A673 (cell line): Measurements from ENCODE around the gene GCSH. TPM values are rescaled to one million over a fixed set of nuclear protein-coding genes. Genes with fewer than 3 reads are reported as not detected.

Experiments used
- BruUV-seq: library from RNA; stranded (reverse); fragments of 400-500 nt; replicated peaks from 2 replicates; lab custom pipeline; 2021; lab: Mats Ljungman, UMichigan
- CTCF ChIA-PET: fragments of 300-600 bp; sonication (Branson Sonifier 250); formaldehyde crosslinking; loops from one replicate; lab custom pipeline; 2022; ENCODE audit warnings: antibody characterized with exemption; lab: Charles Lee
- POLR2A ChIA-PET: fragments of 300-600 bp; sonication (Branson Sonifier 250); formaldehyde crosslinking; loops from one replicate; lab custom pipeline; 2022; ENCODE audit warnings: antibody characterized with exemption; ENCODE audit not compliant: low non-redundant PET; lab: Charles Lee
- DNase-seq: peaks from one replicate; pipeline ENCODE4 v3.0.0-alpha.2; 2015; ENCODE audit warnings: low spot score
- H3K27ac ChIP-seq: fragments of 200-600 bp; sonication (generic); 2 replicates; pipeline ENCODE4 v1.5.1; 2016; ENCODE audit warnings: mixed run types, low read depth, mild to moderate bottlenecking, mixed read lengths, antibody characterized with exemption, low read length; ENCODE audit not compliant: poor library complexity, severe bottlenecking
- H3K27me3 ChIP-seq: fragments of 200-600 bp; sonication (generic); replicated peaks from 2 replicates; pipeline ENCODE4 v1.6.1; 2017; ENCODE audit warnings: mixed run types, low read depth, mild to moderate bottlenecking, mixed read lengths, antibody characterized with exemption, low read length; ENCODE audit not compliant: insufficient read depth, poor library complexity
- H3K36me3 ChIP-seq: fragments of 200-600 bp; sonication (generic); 2 replicates; pipeline ENCODE4 v1.6.1; 2016; ENCODE audit warnings: mixed run types, mild to moderate bottlenecking, mixed read lengths, antibody characterized with exemption, low read length; ENCODE audit not compliant: insufficient read depth, poor library complexity, severe bottlenecking
- H3K4me1 ChIP-seq: fragments of 200-600 bp; sonication (generic); 2 replicates; pipeline ENCODE4 v1.6.1; 2017; ENCODE audit warnings: mixed run types, mild to moderate bottlenecking, mixed read lengths, antibody characterized with exemption, low read length; ENCODE audit not compliant: insufficient read depth, poor library complexity, severe bottlenecking
- H3K4me3 ChIP-seq: fragments of 200-600 bp; sonication (generic); 2 replicates; pipeline ENCODE4 v1.5.1; 2016; ENCODE audit warnings: low read depth, mixed run types, mild to moderate bottlenecking, mixed read lengths, low read length; ENCODE audit not compliant: poor library complexity, severe bottlenecking
- H3K9me3 ChIP-seq: fragments of 200-600 bp; sonication (generic); 2 replicates; pipeline ENCODE4 v1.6.1; 2016; ENCODE audit warnings: mixed run types, low read depth, mild to moderate bottlenecking, mixed read lengths, antibody characterized with exemption, low read length; ENCODE audit not compliant: poor library complexity, severe bottlenecking
- CTCF ChIP-seq: fragments of 300-800, 200-600 bp; sonication (generic); conservative IDR thresholded peaks from 2 replicates; pipeline ENCODE4 v1.5.1; 2017; ENCODE audit warnings: low read depth, mild to moderate bottlenecking, antibody characterized with exemption, low read length, moderate library complexity, mixed read lengths
- EZH2 ChIP-seq: fragments of 200-600 bp; sonication (generic); IDR thresholded peaks from 2 replicates; pipeline ENCODE4 v1.6.1; 2017; ENCODE audit warnings: borderline replicate concordance, low read depth, mild to moderate bottlenecking, mixed read lengths, antibody characterized with exemption, low read length; ENCODE audit not compliant: poor library complexity, severe bottlenecking
- intact Hi-C: fragments of 100-400 bp; cut with micrococcal nuclease; formaldehyde crosslinking; loops from one replicate; pipeline ENCODE4 v1.10.0; 2022; ENCODE audit not compliant: unreplicated experiment
- total RNA-seq: library from RNA; stranded (reverse); gene quantifications from 2 replicates; pipeline ENCODE4 v1.2.3, GENCODE V29; 2021

GCSH gene
- total RNA-seq, 1 experiment from 2014 or later = 65.8 TPM

DNA sequence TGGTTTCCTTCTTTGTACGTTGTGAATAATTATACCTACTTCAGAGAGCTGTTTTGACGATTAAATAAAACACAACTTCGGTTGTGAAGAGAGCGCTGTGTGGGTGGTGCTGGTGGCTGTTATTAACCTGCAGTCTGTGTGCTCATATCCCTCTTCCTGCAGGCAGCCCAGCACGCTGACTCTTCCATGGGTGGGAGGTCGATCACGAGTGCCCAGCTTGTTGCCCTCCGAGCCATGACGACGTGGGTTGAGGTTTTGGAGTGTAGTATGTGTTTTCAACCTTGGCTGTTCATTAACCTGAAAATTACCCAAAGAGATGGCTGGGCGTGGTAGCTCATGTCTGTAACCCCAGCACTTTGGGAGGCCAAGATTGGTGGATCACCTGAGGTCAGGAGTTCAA lies 11.3 kb upstream of the GCSH start:
- ChIA-PET POLR2A (no interaction called here), CTCF (no interaction called here)
- Histone ChIP-seq H3K4me1 (no peaks in the 10 kb centered on the region), H3K27ac (no peak overlapping the region), H3K27me3 (no peaks in the 10 kb centered on the region), H3K9me3 (no peaks in the 10 kb centered on the region), H3K4me3 (no peak overlapping the region), H3K36me3 (no peaks in the 10 kb centered on the region)
- TF ChIP-seq CTCF (no peak), EZH2 (no peak)
- BruUV-seq = no TSS peak
- no peak for DNase-seq
- intact Hi-C loops = no loop called here

DNA sequence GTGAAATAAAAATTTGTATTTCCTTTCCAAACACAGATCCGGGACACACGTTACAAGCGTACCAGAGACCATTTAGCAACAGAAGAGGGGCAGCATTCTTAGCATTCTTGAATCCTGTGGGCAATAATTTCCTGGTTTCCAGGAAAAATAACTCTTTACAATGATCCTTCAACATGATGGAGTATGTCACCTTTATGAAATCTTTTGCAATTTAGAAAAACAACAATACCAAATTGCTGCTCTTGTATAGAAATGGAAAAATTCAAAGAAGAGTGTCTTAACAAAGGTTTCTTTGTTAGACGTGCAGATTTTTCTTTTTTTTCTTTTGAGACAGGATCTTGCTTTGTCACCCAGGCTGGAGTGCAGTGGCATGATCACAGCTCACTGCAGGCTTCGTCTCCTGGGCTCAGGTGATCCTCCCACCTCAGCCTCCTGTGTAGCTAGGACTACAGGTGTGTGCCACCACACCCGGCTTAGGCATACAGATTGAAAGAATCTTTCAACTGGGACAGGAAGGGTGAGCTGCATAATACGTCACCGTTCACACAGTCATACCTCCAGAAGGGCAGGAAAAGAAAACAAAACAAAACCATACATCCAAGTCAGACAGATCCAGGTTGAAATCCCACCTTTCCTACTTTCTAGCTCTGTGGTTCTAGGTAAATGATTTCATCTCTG lies 10.8 kb upstream of the GCSH start:
- no peaks in the 10 kb centered on the region for H3K9me3 ChIP-seq
- ChIA-PET CTCF (no interaction called here), POLR2A (no interaction called here)
- H3K4me3 ChIP-seq = no peak overlapping the region
- H3K27ac ChIP-seq = no peak overlapping the region
- intact Hi-C loops = no loop called here
- no TSS peak for BruUV-seq
- no peaks in the 10 kb centered on the region for H3K27me3 ChIP-seq
- TF ChIP-seq CTCF (no peak), EZH2 (no peak)
- DNase-seq = no peak
- H3K4me1 ChIP-seq = no peaks in the 10 kb centered on the region
- H3K36me3 ChIP-seq = no peaks in the 10 kb centered on the region

- intact Hi-C loops = no loop called here
- CTCF ChIA-PET = no interaction called here
- no peak for DNase-seq
- Histone ChIP-seq H3K4me1 (no peaks in the 10 kb centered on the region), H3K27me3 (no peaks in the 10 kb centered on the region), H3K36me3 (no peaks in the 10 kb centered on the region), H3K4me3 (no peak overlapping the region), H3K27ac (no peak overlapping the region), H3K9me3 (no peaks in the 10 kb centered on the region)
- TF ChIP-seq EZH2 (no peak), CTCF (no peak)
- POLR2A ChIA-PET = no interaction called here
- no TSS peak for BruUV-seq
Observed at GRCh38 chr16:81105946-81106345, 9.8 kb upstream of the GCSH start.
